GM20000 (cell line): Measurements from ENCODE around the gene PEX6.

ENCODE experiments used
- DNase-seq: peaks from one replicate; pipeline ENCODE4 v3.0.0; 2012; ENCODE audit warnings: low spot score
- TF ChIP-seq, protein P1 (sequence below): IDR thresholded peaks from 2 replicates; pipeline ENCODE4 v1.5.1; 2012; ENCODE audit warnings: mild to moderate bottlenecking, control low read depth; ENCODE audit errors: extremely low read depth, missing control alignments

Gene PEX6

GRCh38 chr6:43019152-43019551 lies 40.2 kb upstream of the PEX6 start:
- TF ChIP-seq, protein P1, sequence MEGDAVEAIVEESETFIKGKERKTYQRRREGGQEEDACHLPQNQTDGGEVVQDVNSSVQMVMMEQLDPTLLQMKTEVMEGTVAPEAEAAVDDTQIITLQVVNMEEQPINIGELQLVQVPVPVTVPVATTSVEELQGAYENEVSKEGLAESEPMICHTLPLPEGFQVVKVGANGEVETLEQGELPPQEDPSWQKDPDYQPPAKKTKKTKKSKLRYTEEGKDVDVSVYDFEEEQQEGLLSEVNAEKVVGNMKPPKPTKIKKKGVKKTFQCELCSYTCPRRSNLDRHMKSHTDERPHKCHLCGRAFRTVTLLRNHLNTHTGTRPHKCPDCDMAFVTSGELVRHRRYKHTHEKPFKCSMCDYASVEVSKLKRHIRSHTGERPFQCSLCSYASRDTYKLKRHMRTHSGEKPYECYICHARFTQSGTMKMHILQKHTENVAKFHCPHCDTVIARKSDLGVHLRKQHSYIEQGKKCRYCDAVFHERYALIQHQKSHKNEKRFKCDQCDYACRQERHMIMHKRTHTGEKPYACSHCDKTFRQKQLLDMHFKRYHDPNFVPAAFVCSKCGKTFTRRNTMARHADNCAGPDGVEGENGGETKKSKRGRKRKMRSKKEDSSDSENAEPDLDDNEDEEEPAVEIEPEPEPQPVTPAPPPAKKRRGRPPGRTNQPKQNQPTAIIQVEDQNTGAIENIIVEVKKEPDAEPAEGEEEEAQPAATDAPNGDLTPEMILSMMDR: no peak
- no peak for DNase-seq

GRCh38 chr6:43016943-43017334 lies 38.0 kb upstream of the PEX6 start:
- no peak for DNase-seq
- TF ChIP-seq, protein P1: no peak

- no peak for DNase-seq
- TF ChIP-seq, protein P1: no peak
Measured at GRCh38 chr6:43016176-43016942, 37.4 kb upstream of the PEX6 start.

GRCh38 chr6:43014434-43014909 lies 35.5 kb upstream of the PEX6 start:
- no peak for DNase-seq
- TF ChIP-seq, protein P1: no peak

- peak; percentile 99 for DNase-seq
- TF ChIP-seq, protein P1: no peak
Measured at GRCh38 chr6:43013843-43014433, 35.0 kb upstream of the PEX6 start, which contains the start of the genes KLHDC3 and MEA1. KLHDC3 (plus strand) TSS chr6:43014249; CDS start chr6:43017193, 2,944 bp downstream. MEA1 (minus strand) TSS chr6:43013946; CDS start chr6:43013813, 133 bp downstream.

DNA sequence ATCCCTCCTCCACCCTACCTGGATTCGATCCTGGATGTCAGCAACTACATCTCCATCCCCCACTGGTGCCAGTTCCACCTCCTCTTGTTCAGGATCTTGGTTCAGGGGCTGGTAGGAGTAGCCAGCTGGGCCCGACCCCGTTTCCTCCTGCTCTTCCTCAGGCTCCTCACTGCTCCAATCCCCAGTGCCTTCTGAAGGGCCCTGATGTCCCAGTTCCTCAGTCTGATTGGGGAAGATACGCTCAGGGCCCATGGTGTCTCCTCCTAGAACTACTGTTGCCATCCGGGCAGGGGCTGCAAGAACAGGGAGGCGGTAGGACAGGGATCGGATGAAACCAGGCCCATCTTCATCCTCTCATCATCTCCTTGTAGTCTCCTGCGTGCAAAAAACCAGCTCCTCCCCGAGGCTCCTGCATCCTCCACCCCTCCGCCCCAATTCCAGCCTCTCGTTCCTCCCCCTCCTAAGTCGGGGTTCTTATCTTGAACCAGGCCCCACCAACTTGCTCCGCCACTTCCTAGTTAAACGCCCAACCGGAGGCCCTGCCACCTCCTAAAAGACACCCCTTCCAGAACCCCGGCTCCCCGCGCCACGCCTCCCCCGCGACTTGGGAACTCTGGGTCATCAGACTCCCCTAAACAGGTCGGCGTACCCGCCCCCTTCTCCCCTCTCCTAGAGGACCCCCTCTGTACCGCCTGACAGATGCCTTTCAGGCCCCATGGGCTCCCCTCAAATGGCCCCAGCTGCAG lies 34.3 kb upstream of the PEX6 start:
- TF ChIP-seq, protein P1: no peak

More for the DNA sequence above, 34.3 kb upstream of the PEX6 start:
- no peak for DNase-seq
